Stimulated activated CD4-positive, alpha-beta T cell treated with anti-CD3 and anti-CD28 coated beads, TNF-alpha, amount 100 ng/mL, for 48 hours (primary cell): ENCODE results near the gene ZNF574.

ENCODE experiments used
- DNase-seq, 3 donors: peaks; one replicate each; pipeline ENCODE4 v3.0.0-alpha.2; 2020; ENCODE audit warnings: low read depth in 3 of 3

Gene ZNF574

DNA sequence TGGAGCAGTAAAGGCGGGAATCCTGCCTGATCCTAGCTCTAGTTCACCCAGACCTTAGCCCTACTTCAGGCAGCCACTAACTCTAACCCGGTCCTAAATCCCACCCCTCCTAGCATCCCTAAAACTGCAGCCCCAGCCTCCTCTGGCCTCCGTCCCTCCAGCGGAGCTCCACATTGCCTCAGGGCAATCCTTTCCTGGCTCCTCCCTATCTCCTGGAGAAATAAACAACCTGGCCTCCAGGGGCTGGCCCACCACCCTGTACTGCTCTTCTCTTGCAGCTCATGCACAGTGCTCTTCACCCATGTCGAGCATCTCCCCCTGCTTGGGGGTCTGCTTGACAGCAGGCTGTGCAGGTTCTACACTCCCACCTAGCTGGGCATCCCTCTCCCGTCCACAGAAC lies 49.6 kb downstream of the ZNF574 start:
- no peak for DNase-seq

DNA sequence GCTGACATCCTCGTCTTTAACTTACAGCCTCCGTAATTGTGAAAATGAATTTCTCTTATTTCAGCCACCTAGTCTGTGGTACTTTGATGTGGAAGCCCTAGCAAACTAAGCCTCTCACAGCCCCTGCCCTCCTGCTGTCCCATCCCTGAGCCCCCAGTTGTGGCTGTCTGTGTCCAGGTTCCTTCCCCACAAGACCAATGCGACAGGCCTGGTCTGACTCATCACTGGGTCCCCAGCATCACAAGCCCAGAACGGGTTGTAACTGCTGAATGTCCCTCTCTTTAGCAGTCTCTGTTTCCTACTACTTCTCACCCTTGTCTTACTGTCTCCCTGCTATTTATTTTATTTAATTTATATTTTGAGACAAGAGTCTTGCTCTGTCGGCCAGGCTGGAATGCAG lies 50.6 kb downstream of the ZNF574 start:
- no peak for DNase-seq

DNA sequence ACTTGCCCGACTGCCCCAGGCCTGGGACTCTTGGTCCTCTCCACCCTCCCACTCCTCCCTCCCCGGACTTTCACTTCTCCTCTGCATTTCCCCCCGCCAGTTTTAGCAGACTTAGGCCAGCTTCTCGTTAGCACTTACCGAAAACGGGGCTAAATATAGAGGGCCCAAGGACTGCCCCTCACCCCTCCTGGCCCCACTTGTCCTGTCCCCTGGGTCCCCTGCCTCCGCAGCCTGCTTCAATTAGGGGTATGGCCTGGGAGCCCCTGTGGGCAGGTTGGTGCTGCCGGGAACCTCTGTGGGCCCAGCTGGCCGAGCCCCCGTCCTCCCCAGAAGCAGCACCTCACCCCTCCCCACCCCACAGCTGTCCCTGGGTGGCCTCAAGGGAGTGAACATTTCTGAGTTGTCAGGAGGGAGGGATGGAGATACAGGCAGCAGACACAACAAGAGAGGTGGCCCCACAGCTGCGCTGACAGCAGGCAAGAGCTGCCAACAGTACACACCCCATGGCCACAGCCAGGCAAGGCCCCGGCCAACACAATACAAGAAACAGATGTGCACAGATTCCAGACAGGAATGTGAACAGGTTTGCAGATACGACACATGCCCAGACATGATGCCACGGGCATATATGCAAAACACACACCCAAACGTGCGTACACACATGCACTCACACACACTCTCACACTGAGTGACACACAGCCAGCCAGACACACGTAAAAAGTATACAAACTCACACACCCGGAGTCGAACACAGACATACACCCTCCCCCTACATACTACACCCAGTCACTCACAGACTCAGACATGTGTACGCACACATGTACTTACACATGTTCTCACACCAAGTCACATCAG lies 53.7 kb downstream of the ZNF574 start:
- no peak for DNase-seq

DNA sequence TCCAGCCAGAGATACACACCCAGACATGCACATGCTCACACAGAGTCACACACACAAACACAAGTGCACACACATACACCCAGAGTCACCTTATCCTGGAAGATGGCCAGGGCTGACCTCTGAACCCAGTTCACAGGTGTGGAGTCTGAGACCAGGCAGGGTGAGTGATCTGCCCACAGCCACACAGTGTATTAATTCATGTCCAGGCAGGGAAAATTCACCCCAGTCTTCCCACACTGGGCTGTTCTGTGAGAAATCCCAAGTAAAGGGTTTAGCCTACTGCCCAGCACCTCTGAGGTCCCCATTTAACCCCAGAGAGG lies 54.2 kb downstream of the ZNF574 start:
- DNase-seq: no peak
